Upper lobe of right lung (tissue), 1 donor: ENCODE data around the gene POLD1. TPM values are rescaled to one million over a fixed set of nuclear protein-coding genes. Genes with fewer than 3 reads are reported as not detected.
A peak's percentile ranks its signal among the peaks of the same experiment; 100 is the strongest.

Source experiments
- ATAC-seq: fragments of 200-7000 bp; cut with Tn5 transposase; one replicate; pipeline ENCODE4 v1.9.1; 2020; ENCODE audit warnings: mild to moderate bottlenecking, moderate library complexity
- DNase-seq: peaks from one replicate; pipeline ENCODE4 v3.0.0-alpha.2; 2020
- H3K27ac ChIP-seq: fragments of 200-600 bp; one replicate; pipeline ENCODE4 v1.8.0; 2022
- H3K27me3 ChIP-seq: fragments of 200-600 bp; one replicate; pipeline ENCODE4 v1.8.0; 2022; ENCODE audit warnings: mild to moderate bottlenecking
- H3K36me3 ChIP-seq: fragments of 200-600 bp; one replicate; pipeline ENCODE4 v1.8.0; 2022
- H3K4me1 ChIP-seq: fragments of 200-600 bp; one replicate; pipeline ENCODE4 v1.8.0; 2022
- H3K4me3 ChIP-seq: fragments of 200-600 bp; one replicate; pipeline ENCODE4 v1.8.0; 2022; ENCODE audit warnings: mild to moderate bottlenecking
- H3K9me3 ChIP-seq: fragments of 200-600 bp; one replicate; pipeline ENCODE4 v1.8.0; 2022
- CTCF ChIP-seq: fragments of 200-600 bp; IDR thresholded peaks from one replicate; pipeline ENCODE4 v1.8.0; 2022; ENCODE audit warnings: antibody characterized with exemption
- intact Hi-C: fragments of 100-400 bp; cut with DNase I; formaldehyde crosslinking; loops from one replicate; pipeline ENCODE4 v1.11.0; 2022
- total RNA-seq: library from RNA; stranded (reverse); fragmentation: NEBNext Ultra II Directional; extraction: Animal tissue kit (Norgen Biotek cat#: 25700); gene quantifications from one replicate; pipeline ENCODE4 v1.2.1, GENCODE V29; 2021
- donor health status: DM: no; HTN: yes; CAD: no; lungs with severe emphysema.

Gene POLD1
- total RNA-seq, 1 donor from 2014 or later = 34.4 TPM

DNA sequence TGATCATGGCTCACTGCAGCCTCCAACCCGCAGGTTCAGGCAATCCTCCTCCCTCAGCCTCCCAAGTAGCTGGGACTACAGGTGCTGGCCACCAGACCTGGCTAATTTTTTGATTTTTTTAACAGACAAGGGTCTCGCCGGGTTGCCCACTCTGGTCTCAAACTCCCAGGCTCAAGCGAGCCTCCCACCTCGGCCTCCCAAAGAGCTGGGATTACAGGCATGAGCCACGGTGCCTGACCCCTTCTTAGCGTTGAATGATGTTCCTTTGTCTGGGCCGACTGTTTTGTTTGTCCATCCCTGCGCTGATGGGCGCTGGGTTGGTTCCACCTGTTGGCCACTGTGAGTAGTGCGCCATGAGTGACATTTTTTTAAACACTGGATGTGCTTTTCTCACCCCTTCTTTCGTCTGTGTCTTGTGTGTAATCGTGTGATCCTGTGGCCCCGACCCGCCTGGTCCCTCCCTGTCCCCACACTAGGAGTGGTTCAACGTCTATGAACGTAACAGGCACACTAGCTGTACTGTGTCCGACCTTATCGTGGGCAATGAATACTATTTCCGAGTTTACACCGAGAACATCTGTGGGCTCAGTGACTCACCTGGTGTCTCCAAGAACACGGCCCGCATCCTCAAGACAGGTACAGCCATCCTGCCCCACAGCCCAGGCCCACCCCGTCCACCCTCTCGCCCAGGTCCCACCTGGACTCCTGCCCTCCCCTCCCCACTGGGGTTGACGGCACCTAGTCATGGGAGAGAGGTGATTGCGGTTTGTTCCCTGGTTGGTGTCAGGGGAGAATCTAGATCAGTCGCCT is 77.1 kb downstream of the POLD1 start:
- peak; percentile 78 for DNase-seq
- intact Hi-C loops = no loop called here
- Histone ChIP-seq H3K36me3 (no peaks in the 10 kb centered on the region), H3K27ac (no peak overlapping the region), H3K27me3 (peaks cover 15% of the 10 kb centered on the region), H3K9me3 (no peaks in the 10 kb centered on the region), H3K4me3 (no peak overlapping the region), H3K4me1 (no peaks in the 10 kb centered on the region)
- TF ChIP-seq CTCF = peak; percentile 73
- ATAC-seq = peak; percentile 88

DNA sequence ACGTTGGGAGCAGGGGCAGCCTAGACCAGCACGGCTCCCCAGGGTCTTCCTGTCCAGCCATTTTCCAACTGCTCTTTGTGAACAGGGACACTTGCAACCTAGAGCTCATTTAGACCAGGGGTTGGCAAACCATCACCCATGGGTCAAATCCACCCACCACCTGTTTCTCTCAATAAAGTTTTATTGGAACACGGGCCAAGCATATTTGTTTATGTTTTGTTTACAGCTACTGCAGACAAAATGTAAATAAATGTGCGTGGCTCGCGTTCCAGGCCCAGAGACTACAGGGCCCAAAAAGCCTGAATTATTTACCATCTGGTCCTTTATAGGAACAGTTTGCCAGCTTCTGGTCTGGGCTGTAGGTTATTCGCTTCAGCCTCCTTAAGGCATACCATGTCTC is 78.8 kb downstream of the POLD1 start:
- Histone ChIP-seq H3K9me3 (no peaks in the 10 kb centered on the region), H3K4me3 (no peak overlapping the region), H3K36me3 (no peaks in the 10 kb centered on the region), H3K27me3 (peaks cover 11% of the 10 kb centered on the region), H3K4me1 (no peaks in the 10 kb centered on the region), H3K27ac (no peak overlapping the region)
- intact Hi-C loops = no loop called here
- TF ChIP-seq CTCF = no peak
- DNase-seq = no peak
- ATAC-seq = no peak

GRCh38 chr19:50464348-50464747 is 80.2 kb downstream of the POLD1 start:
- H3K9me3 ChIP-seq = no peaks in the 10 kb centered on the region
- no peaks in the 10 kb centered on the region for H3K27me3 ChIP-seq
- DNase-seq = no peak
- no peak overlapping the region for H3K4me3 ChIP-seq
- H3K36me3 ChIP-seq = no peaks in the 10 kb centered on the region
- no peaks in the 10 kb centered on the region for H3K4me1 ChIP-seq
- ATAC-seq = no peak
- TF ChIP-seq CTCF = no peak
- H3K27ac ChIP-seq = no peak overlapping the region
- intact Hi-C loops = no loop called here

DNA sequence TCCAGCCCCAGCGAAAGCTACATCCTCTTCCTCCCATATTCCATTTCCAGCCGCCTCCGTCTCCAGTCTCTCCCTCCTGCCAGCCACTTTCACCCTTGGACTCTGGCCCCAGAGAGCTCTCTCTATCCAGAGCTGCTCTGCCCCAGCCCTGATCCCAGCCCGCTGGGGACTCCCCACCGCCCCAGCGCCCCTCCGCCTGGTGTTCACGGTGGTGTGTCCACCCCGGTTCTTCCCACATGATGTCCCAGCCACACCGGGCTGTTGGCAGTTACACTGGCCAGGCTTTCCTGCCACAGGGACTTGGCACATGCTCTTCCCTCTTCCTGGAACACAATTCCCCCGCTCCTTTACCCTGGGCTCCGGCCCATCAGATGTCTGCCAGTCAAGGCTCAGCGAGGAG is 80.9 kb downstream of the POLD1 start:
- no peaks in the 10 kb centered on the region for H3K36me3 ChIP-seq
- H3K27ac ChIP-seq = no peak overlapping the region
- H3K9me3 ChIP-seq = no peaks in the 10 kb centered on the region
- no peak overlapping the region for H3K4me3 ChIP-seq
- no peak for ATAC-seq
- TF ChIP-seq CTCF = no peak
- DNase-seq = no peak
- H3K27me3 ChIP-seq = no peaks in the 10 kb centered on the region
- H3K4me1 ChIP-seq = no peaks in the 10 kb centered on the region
- intact Hi-C loops = no loop called here

DNA sequence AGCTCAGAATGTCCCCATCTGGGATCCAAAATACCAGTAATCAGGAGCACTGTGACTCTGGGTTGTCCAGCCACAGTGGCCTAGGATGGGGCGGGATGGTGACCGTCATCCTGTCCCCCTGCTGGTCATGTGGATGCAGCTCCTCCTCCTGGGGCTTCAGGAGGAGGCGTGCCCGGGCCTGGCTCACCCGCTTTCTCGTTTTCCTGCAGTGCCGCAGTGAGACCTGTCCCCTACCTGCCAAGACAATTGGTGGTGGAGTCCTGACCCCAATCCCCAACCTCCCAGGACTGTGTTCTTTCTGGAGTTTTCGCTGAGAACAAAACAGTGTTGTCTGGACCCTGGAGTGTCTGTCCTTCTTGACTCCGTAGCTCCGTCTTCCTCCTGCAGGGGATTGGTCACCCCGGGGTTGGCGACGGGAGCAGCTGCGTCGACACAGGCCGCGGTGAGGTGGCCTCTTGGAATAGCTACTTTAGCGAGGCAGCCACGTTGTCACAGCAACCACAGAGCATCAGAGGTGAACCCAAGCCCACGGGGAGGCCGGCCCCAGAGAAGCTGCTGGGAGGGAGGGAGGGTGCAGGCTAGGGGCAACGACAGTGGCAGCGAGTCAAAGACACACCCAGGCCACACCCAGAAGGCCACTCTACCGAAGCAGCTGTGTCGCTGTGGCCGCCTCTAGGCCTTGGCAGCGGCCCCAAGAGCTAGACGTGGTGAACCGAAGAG is 82.0 kb downstream of the POLD1 start:
- Histone ChIP-seq H3K9me3 (no peaks in the 10 kb centered on the region), H3K27ac (no peak overlapping the region), H3K27me3 (no peaks in the 10 kb centered on the region), H3K4me3 (no peak overlapping the region), H3K36me3 (no peaks in the 10 kb centered on the region), H3K4me1 (no peaks in the 10 kb centered on the region)
- DNase-seq (peak; percentile 85), ATAC-seq (peak; percentile 80)
- intact Hi-C loops = no loop called here
- no peak for TF ChIP-seq CTCF
